Cerebellar cortex (tissue), 1 donor: ENCODE measurements around the gene DPF3.

ENCODE experiments used
- DNase-seq: peaks from one replicate; pipeline ENCODE4 v3.0.0-alpha.2; 2015; ENCODE audit warnings: low spot score

Gene DPF3

DNA sequence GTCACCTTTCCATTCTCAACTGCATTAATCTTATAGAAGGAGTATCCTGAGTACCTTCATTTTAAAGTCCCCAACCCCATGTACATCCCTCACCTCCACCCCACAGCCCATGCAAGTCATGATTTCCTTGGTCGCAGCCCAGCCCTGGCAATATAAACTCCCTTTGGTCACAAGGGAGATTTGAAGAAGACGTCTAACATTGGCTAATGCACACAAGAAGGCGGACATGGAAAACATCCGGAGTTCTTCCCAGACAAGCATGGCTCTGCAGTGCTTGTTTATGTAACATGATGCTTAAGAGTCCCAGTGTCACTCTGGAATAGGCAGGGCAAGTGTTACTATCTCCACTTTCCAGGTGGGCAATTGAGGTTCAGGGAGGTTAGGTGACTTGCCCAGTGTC is 277.6 kb downstream of the DPF3 start:
- DNase-seq: no peak

DNA sequence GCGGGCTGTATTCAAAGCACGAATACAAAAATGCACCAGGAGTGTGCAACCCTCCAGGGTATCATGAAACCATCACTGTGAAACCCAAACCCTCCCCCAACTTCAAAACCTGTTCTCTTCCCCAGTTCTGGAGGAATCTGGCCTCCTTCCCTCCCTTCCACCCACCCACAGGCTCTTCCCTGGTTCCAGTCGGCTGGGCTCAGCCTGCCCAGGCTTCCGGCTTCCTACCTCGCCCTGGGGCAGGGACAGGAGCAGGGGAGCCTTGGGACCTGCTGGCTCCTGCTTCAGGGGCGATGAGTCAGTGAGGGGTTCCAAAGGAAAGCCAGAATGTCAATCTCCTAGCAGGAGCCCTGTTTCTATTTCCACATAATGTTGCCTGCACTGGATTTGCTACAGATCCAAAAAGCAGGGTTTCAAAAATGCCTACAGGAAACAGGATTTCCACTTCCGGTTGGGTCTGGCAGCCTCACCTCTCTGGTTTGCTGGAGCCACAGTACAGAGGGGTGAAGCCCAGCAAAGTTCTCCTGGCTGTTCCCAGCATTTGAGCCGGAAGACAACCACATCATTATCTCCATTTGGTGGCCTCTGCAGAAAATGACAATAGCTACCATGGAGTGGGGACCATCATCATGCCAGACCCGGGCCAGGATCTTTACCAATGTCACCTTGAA is 278.3 kb downstream of the DPF3 start:
- DNase-seq: peak; percentile 23

GRCh38 chr14:72614891-72615415 is 278.9 kb downstream of the DPF3 start:
- no peak for DNase-seq

- DNase-seq: no peak
Observed at GRCh38 chr14:72614365-72614764, 279.5 kb downstream of the DPF3 start.

GRCh38 chr14:72613975-72614319 is 280.0 kb downstream of the DPF3 start:
- DNase-seq: no peak

DNA sequence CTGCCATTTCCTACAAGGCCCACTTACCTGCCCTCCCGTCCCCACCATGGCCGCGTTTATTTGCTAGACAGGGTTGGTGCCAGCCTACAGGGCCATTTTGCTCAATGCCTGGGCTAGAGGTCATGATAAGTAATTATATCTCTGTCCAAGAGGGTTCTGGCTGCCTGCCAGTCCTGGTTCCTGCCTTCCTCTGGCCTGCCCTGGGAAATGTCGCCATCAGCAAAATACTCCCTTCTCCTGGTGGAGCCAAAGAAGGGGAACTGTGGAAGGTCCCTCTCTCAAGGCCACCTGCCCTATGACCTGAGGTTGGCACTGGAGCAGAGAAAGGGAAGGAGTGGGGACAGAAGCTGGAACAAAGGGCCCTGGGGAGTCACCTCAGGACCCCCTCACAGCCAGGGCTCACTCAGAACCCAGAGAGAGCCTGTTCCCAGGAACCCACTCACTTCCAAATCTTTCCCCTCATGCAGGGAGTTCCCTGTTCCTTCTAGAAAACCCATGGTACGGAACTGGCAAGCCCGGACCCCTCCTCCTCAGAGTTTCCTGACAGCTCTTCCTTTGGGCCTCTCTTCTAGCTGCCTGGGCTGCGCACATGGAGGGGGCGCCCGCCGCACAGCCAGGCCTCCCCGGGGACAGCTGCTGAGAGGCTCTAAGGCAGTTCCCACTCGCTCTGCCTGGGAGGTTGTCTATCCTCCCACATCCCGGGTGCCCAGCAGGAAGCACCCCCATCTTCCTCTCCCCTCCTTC is 280.5 kb downstream of the DPF3 start:
- DNase-seq: peak; percentile 54

GRCh38 chr14:72612041-72612440 is 281.9 kb downstream of the DPF3 start:
- peak; percentile 92 for DNase-seq

GRCh38 chr14:72611506-72611905 is 282.4 kb downstream of the DPF3 start:
- DNase-seq: no peak

DNA sequence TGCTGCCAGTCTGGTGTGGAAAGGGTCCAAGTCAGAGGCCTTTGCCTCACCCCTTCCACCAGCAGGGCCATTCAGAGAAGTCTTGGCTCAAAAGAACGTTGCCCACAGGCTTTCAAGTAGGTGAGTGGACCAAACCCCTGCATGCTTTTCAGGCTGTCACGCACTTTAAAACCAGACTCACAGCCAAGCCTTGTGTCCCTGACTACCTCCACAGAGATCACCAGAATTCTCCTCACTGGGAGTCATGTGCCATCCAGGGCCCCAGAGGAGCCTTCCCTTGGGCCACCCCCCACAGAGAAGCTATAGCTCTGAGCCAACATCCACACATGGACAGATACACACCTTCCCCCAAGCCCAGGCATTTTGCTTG is 283.1 kb downstream of the DPF3 start:
- no peak for DNase-seq

GRCh38 chr14:72610096-72610830 is 283.6 kb downstream of the DPF3 start:
- DNase-seq: no peak

- DNase-seq: no peak
Observed at GRCh38 chr14:72609205-72609916, 284.5 kb downstream of the DPF3 start.

GRCh38 chr14:72608391-72609204 is 285.3 kb downstream of the DPF3 start:
- no peak for DNase-seq

DNA sequence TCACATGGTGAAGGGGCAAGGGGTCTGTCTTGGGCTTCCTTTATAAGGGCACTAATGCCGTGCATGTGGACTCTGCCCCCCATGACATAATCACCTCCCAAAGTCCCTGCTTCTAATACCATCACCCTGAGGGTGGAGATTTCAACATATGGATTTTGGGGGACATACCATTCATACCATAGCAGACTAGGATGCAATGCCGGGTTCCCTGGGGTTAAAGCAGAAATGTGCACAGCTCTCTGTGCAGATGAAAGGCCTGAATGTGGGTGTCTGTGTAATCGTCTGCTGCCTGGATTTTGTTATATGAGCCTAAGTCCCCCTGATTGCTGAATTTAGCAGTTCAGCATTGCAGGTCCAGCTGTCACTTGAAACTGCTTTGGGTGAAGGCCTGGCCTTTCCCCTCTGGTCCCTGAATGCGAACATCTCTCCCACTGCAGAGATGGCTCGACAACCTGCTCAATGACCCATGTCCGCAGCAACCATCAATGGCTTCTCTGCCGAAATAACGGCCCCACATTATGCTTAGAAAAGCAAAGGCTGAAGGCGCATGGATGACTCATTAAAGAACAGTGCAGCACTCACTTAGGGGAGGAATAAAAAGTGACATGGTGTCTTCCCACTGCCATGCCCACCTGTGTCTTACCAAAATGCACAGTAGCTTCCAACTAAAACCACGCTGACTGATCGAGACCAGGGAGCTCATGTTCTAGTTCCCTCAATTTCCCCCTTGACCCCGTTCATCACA is 286.3 kb downstream of the DPF3 start:
- DNase-seq: no peak

DNA sequence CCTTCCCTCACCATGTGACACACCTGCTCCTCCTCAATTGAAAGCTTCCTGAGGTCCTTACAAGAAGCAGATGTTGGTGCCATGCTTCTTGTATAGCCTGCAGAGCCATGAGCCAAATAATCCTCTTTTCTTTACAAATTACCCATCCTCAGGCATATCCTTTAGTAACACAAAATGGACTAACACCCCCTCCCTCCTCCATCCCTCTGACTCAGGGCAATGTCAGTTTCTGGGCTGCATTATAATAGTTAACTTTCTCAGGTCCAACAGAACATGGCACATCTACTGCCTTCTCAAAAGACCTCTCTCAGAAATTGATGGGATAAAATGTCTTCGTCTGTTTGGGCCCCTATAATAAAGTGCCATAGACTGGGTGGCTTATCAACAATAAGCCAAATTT is 287.0 kb downstream of the DPF3 start:
- DNase-seq: no peak

- no peak for DNase-seq
Observed at GRCh38 chr14:72605921-72606220, 288.0 kb downstream of the DPF3 start.

DNA sequence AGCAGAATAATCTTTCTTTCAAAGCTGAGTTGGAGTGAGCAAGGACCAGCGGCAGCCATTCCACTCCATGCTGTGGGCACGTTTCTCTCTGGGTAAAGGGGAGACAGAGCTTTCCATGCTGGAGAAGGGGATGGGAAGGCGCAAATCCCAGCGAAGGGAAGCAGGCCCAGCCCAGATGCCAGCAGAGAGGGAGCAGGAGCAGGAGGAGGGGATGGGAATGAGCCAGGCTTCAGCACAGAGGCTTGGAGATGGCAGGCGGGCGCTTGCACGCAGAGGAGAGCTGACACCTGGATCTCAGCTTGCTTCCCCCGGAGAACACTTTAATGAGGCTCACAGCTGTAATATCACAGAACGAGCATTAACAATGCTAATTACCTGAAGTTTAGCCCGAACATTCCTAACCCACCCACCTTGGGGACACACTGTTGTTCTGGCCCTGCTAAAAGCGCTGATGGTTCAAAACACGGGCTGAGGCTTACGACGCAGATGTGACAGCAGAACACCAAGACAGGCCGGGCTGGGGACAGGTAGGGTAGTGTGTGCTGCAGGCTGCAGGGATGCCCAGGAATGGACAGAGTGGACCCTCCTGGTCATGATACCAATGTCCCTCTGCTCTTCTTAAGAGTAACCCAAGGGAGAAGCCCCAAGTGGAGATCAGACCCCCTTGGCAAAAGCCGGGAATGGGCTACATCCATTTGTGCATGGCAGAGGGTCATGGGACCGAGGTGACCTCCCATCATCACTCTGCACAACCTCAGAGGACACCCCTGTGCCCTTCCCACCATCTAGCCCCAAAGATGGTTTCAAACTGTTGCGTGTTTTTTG is 288.6 kb downstream of the DPF3 start:
- DNase-seq: no peak

DNA sequence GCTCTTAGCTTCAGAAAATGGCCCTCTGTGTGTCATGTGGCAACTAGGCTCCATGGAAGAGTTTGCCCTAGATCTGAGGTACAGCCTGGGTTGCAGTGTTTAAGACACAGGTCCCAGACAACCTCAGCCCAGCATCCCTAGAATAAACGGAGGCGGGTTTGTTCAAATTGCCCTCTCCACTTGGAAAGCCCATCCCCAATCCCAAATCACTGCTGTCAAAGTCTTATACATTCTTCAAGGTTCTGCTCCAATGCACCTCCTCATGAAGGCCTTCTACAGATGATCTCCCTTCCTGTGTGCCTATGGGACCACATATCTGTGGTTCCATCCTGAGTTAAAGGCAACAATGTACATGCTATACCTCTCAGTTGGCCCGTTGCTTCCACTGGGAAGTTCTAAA is 289.8 kb downstream of the DPF3 start:
- no peak for DNase-seq

GRCh38 chr14:72603639-72604038 is 290.3 kb downstream of the DPF3 start:
- no peak for DNase-seq

DNA sequence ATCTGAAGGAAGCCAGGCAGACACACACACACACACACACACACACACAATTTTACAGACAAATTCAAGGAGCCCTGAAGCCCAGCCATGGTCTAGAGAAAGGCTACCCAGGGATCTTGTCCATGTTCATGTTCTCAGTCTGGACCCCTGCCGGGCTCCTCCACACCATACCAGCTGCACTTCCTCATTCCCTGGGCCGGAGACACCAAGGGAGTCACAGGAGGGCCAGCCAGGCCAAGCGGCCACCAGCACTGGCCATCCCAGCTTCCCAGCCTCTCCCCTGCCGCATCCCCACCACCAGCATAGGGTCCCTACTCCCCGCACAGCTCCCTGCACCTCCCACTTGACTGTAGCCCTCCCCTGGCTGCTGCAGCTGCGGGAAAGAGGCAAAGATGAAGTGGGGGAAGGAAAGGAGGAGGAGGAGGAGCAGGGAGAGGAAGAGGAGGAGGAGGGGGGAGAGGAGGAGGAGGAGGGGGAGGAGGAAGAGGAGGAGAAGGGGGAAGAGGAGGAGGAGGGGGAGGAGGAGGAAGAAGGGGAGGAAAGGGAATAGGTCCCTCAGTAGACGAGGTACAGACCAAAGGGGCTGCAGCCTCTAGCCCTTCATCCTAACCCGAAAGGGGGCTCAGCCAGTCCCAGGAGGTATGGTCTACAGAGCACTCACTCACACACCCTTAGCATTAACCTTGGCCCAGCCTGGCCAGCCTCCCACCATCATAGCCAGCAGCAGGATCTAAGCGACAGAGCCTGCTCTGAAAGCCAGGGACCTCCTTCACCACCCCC is 293.2 kb downstream of the DPF3 start:
- no peak for DNase-seq
